ENCODE results near the gene OR5H2. TPM values are rescaled to one million over a fixed set of nuclear protein-coding genes. Genes with fewer than 3 reads are reported as not detected.

OR5H2 gene
- total and polyA plus RNA-seq, 10 of the 15 experiments (the other 5 are each of a cell fraction or from before 2014, with no cell fraction given), result 1.7 TPM; not detected in 9

DNA sequence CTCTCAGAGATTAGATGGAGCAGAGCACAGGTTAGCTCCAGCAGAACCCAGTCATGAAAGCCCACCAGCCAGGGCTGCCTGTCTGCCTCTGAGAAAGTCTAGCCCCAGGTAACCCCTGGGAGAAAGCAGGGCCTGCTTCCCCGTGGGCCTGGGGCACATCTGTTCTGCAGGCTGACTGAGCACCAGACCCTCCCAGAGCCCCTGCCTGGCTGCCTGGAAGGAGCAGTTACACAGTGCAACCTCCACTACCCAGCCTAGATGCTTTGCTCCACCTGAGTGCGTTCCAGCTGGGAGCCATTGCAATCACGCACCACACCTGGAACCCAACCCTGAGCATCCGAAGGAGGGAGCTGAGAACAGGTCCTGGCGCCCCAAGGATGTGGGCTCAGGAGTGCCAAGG lies 46.6 kb downstream of the OR5H2 start:
- POLR2A ChIA-PET, result no interaction called here
- intact Hi-C loops (cut with micrococcal nuclease; ENCODE audit: unreplicated experiment), result loop anchor here (1.0 to 5.0 kb wide), 3 partner anchors 97 to 290 kb away; no protein-coding TSS in a partner anchor

More for the DNA sequence above, 46.6 kb downstream of the OR5H2 start:
- Histone ChIP-seq H3K9ac (ENCODE audit: control insufficient read depth, insufficient read depth, low read length) (no peak overlapping the region), H3K79me2 (ENCODE audit: control insufficient read depth, insufficient read depth, low read length) (no peaks in the 10 kb centered on the region), H3K4me1 (ENCODE audit: control insufficient read depth, insufficient read depth, low read length) (peaks cover 5% of the 10 kb centered on the region), H3K9me3 (replicated peaks; ENCODE audit: control insufficient read depth, insufficient read depth, low read length) (no peaks in the 10 kb centered on the region), H2AFZ (ENCODE audit: control insufficient read depth, low read depth, low read length) (no peak overlapping the region; the same call in 1 of the 2 replicates), H3K4me3 (no peak overlapping the region), H3K27ac (ENCODE audit: control insufficient read depth, insufficient read depth) (no peak overlapping the region), H3K27me3 (replicated peaks in 1 of 2; ENCODE audit: control insufficient read depth in 2 of 2, insufficient read depth in 2 of 2, low read length in 1 of 2) (no peaks in the 10 kb centered on the region), H3K36me3 (ENCODE audit: control insufficient read depth in 2 of 2, insufficient read depth in 2 of 2, low read length in 1 of 2) (no peaks in the 10 kb centered on the region), H4K20me1 (ENCODE audit: control insufficient read depth, insufficient read depth) (no peaks in the 10 kb centered on the region), H3K4me2 (ENCODE audit: control insufficient read depth, insufficient read depth) (no peak overlapping the region)
- RAD21 ChIA-PET (ENCODE audit: unreplicated experiment), result interaction anchor here (1.1 to 3.8 kb wide), 6 partner anchors 14 to 296 kb away, joined by 3 to 28 read pairs (median 6); no protein-coding TSS in a partner anchor
- ATAC-seq, result no peak
- TF ChIP-seq, protein P1, sequence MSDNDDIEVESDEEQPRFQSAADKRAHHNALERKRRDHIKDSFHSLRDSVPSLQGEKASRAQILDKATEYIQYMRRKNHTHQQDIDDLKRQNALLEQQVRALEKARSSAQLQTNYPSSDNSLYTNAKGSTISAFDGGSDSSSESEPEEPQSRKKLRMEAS (IDR thresholded peaks at IDR 0.05; ENCODE audit: low read depth, low read length), result no peak
- TF ChIP-seq POU2F2 (IDR thresholded peaks at IDR 0.05; ENCODE audit: borderline replicate concordance, low read depth, low read length) (no peak), BRCA1 (IDR thresholded peaks at IDR 0.05; ENCODE audit: low read depth, low read length) (no peak), RELB (IDR thresholded peaks at IDR 0.05; ENCODE audit: low read depth) (no peak), NRF1 (conservative IDR thresholded peaks at IDR 0.05; ENCODE audit: low read depth, low read length) (no peak), TCF7 (IDR thresholded peaks at IDR 0.05; ENCODE audit: borderline replicate concordance) (no peak), SREBF1 (IDR thresholded peaks at IDR 0.05; ENCODE audit: low read length) (no peak), ZZZ3 (IDR thresholded peaks at IDR 0.05; ENCODE audit: control insufficient read depth, insufficient read length, low read depth) (no peak), WRNIP1 (IDR thresholded peaks at IDR 0.05; ENCODE audit: borderline replicate concordance, low read depth, low read length) (no peak)
- TF ChIP-seq, protein P2, sequence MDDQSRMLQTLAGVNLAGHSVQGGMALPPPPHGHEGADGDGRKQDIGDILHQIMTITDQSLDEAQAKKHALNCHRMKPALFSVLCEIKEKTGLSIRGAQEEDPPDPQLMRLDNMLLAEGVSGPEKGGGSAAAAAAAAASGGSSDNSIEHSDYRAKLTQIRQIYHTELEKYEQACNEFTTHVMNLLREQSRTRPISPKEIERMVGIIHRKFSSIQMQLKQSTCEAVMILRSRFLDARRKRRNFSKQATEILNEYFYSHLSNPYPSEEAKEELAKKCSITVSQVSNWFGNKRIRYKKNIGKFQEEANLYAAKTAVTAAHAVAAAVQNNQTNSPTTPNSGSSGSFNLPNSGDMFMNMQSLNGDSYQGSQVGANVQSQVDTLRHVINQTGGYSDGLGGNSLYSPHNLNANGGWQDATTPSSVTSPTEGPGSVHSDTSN (IDR thresholded peaks at IDR 0.05; ENCODE audit: insufficient replicate concordance, low read depth, low read length), result no peak
- TF ChIP-seq, protein P3, sequence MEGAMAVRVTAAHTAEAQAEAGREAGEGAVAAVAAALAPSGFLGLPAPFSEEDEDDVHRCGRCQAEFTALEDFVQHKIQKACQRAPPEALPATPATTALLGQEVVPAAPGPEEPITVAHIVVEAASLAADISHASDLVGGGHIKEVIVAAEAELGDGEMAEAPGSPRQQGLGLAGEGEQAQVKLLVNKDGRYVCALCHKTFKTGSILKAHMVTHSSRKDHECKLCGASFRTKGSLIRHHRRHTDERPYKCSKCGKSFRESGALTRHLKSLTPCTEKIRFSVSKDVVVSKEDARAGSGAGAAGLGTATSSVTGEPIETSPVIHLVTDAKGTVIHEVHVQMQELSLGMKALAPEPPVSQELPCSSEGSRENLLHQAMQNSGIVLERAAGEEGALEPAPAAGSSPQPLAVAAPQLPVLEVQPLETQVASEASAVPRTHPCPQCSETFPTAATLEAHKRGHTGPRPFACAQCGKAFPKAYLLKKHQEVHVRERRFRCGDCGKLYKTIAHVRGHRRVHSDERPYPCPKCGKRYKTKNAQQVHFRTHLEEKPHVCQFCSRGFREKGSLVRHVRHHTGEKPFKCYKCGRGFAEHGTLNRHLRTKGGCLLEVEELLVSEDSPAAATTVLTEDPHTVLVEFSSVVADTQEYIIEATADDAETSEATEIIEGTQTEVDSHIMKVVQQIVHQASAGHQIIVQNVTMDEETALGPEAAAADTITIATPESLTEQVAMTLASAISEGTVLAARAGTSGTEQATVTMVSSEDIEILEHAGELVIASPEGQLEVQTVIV (IDR thresholded peaks at IDR 0.05; ENCODE audit: borderline replicate concordance, partially characterized antibody), result no peak
- no TSS peak for BruUV-seq (replicated peaks)
- SMC1A ChIA-PET (ENCODE audit: uncharacterized antibody, unreplicated experiment), result interaction anchor here (0.8 to 5.7 kb wide), 28 partner anchors 14 to 291 kb away, joined by 3 to 41 read pairs (median 4); no protein-coding TSS in a partner anchor
- FAIRE-seq, result no peak
- WGBS (ENCODE audit: insufficient coverage, insufficient replicate concordance, low lambda C conversion rate, missing lambda C conversion rate), result 51% methylated on average over 5 of the region's 5 CpGs
- in situ Hi-C loops (cut with MboI), result loop anchor here (5.0 to 25.0 kb wide), 3 partner anchors 142 to 483 kb away; no protein-coding TSS in a partner anchor
- CTCF ChIA-PET, result interaction anchor here (0.6 to 4.0 kb wide), 31 partner anchors 9 to 565 kb away, joined by 3 to 112 read pairs (median 4); partner anchors contain the start of genes ARL6 and CLDND1
- no peak for DNase-seq (ENCODE audit: low read depth, low spot score)

Data from GM12878 (cell line).